NOMO-1 (cell line): ENCODE data around the gene LITAF.
"Not testable (repeated sequence)": the region's sequence is repeated elsewhere in the genome, so short reads cannot be mapped to it uniquely, and the experiment has no call there.

Source experiments
- DNase-seq, 2 experiments: peaks; one replicate each; lab custom pipeline; 2025; ENCODE audit not compliant: unreplicated experiment in 2 of 2; lab: John Stamatoyannopoulos, UW

LITAF gene

GRCh38 chr16:11621920-11622651 lies 35.4 kb upstream of the LITAF start:
- no peak for DNase-seq

- DNase-seq, result no peak
These were observed 34.8 kb upstream of the LITAF start for GRCh38 chr16:11621539-11621919.

GRCh38 chr16:11620243-11621003 lies 33.7 kb upstream of the LITAF start:
- DNase-seq, result no peak

- no peak for DNase-seq
These were observed 32.7 kb upstream of the LITAF start for GRCh38 chr16:11619327-11619851.

- no peak for DNase-seq
These were observed 31.5 kb upstream of the LITAF start for GRCh38 chr16:11618107-11618717.

GRCh38 chr16:11615748-11616447 lies 29.2 kb upstream of the LITAF start:
- DNase-seq, result no peak

GRCh38 chr16:11614587-11615175 lies 28.0 kb upstream of the LITAF start:
- DNase-seq, result no peak

GRCh38 chr16:11613381-11614303 lies 26.9 kb upstream of the LITAF start:
- peak; percentile 78 to 93 for DNase-seq

- no peak for DNase-seq
These were observed 25.9 kb upstream of the LITAF start for GRCh38 chr16:11612665-11613025.

- DNase-seq, result peak; percentile 58 to 70
These were observed 25.3 kb upstream of the LITAF start for GRCh38 chr16:11611871-11612664.

- no peak for DNase-seq
These were observed 23.9 kb upstream of the LITAF start for GRCh38 chr16:11610580-11610979.

GRCh38 chr16:11610121-11610505 lies 23.4 kb upstream of the LITAF start:
- no peak for DNase-seq

GRCh38 chr16:11609474-11610120 lies 22.9 kb upstream of the LITAF start:
- DNase-seq, result no peak

- no peak for DNase-seq
These were observed 19.2 kb upstream of the LITAF start for GRCh38 chr16:11605891-11606290.

- DNase-seq, result no peak
These were observed 18.8 kb upstream of the LITAF start for GRCh38 chr16:11605564-11605886.

- DNase-seq, result no peak
These were observed 18.3 kb upstream of the LITAF start for GRCh38 chr16:11604783-11605563.

- DNase-seq, result not testable (repeated sequence)
These were observed 17.6 kb upstream of the LITAF start for GRCh38 chr16:11604296-11604695.

- DNase-seq, result no peak
These were observed 16.6 kb upstream of the LITAF start for GRCh38 chr16:11603331-11603750.
